ENCODE measurements around the gene FSIP1.

Gene FSIP1

GRCh38 chr15:39589815-39590644 is 192.6 kb downstream of the FSIP1 start:
- no peak for DNase-seq

- no peak for DNase-seq
Measured at GRCh38 chr15:39589193-39589814, 193.3 kb downstream of the FSIP1 start.

GRCh38 chr15:39588531-39589192 is 194.0 kb downstream of the FSIP1 start:
- no peak for DNase-seq

GRCh38 chr15:39587731-39588530 is 194.7 kb downstream of the FSIP1 start:
- no peak for DNase-seq

- no peak for DNase-seq
Measured at GRCh38 chr15:39587096-39587721, 195.4 kb downstream of the FSIP1 start.

GRCh38 chr15:39586387-39587095 is 196.1 kb downstream of the FSIP1 start:
- no peak for DNase-seq

GRCh38 chr15:39585871-39586301 is 196.8 kb downstream of the FSIP1 start:
- DNase-seq = no peak

GRCh38 chr15:39585389-39585841 is 197.2 kb downstream of the FSIP1 start:
- DNase-seq = no peak

GRCh38 chr15:39584662-39585388 is 197.8 kb downstream of the FSIP1 start:
- DNase-seq = no peak

GRCh38 chr15:39584266-39584659 is 198.4 kb downstream of the FSIP1 start:
- DNase-seq = no peak

GRCh38 chr15:39583596-39584265 is 198.9 kb downstream of the FSIP1 start:
- DNase-seq = peak; percentile 20

GRCh38 chr15:39582977-39583595 is 199.6 kb downstream of the FSIP1 start:
- DNase-seq = no peak

GRCh38 chr15:39582286-39582976 is 200.2 kb downstream of the FSIP1 start:
- no peak for DNase-seq

- DNase-seq = peak; percentile 28
Measured at GRCh38 chr15:39581793-39582285, 200.8 kb downstream of the FSIP1 start.

GRCh38 chr15:39581242-39581792 is 201.3 kb downstream of the FSIP1 start:
- no peak for DNase-seq

- DNase-seq = peak; percentile 41
Measured at GRCh38 chr15:39580485-39581241, 202.0 kb downstream of the FSIP1 start, which contains the start of gene THBS1. THBS1 (plus strand) TSS chr15:39581079; CDS start chr15:39581858, 779 bp downstream.

- DNase-seq = peak; percentile 87
Measured at GRCh38 chr15:39580117-39580484, 202.5 kb downstream of the FSIP1 start.

Measured in hematopoietic multipotent progenitor cell treated with erythropoietin and hydrocortisone succinate and interleukin-3 and kit ligand, for 8 days (in vitro differentiated cells).